Measurements from ENCODE around the gene CELF5. TPM values are rescaled to one million over a fixed set of nuclear protein-coding genes. Genes with fewer than 3 reads are reported as not detected.

CELF5 gene
- total RNA-seq, 1 experiment from 2014 or later: 0.48 TPM

DNA sequence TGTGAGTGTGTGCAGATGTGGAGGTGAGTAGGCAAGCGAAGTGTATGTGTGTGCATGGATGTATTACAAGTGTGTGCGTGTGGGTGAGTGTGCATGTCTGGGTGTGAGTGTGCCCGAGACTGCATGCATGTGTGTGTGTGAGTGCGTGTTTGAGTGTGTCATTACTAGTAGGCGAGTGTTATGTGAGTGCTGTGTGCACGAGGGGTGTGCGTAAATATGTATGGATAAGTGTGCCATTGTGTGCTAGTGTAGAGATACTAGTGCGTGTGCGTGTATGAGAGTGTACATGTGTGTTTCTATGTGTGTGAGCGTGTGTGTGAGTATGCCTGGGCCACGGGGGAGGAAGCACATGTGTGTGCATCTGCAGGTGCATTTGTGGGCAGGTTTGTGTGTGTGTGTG lies 53.8 kb downstream of the CELF5 start:
- ChIA-PET CTCF (no interaction called here), POLR2A (ENCODE audit: unreplicated experiment) (no interaction called here)
- intact Hi-C loops (cut with micrococcal nuclease; ENCODE audit: unreplicated experiment): no loop called here
- DNase-seq: no peak
- Histone ChIP-seq H3K79me2 (ENCODE audit: low read depth) (no peaks in the 10 kb centered on the region), H3K4me3 (no peak overlapping the region), H3K27me3 (ENCODE audit: insufficient read depth, low read depth) (peaks cover 16% of the 10 kb centered on the region), H3K27ac (no peak overlapping the region), H3K9me3 (ENCODE audit: insufficient read depth, low read depth) (no peaks in the 10 kb centered on the region), H3K9me2 (ENCODE audit: insufficient read depth) (no peaks in the 10 kb centered on the region), H2AFZ (no peak overlapping the region), H3K4me2 (no peak overlapping the region), H4K20me1 (ENCODE audit: insufficient read depth) (no peaks in the 10 kb centered on the region), H3K36me3 (ENCODE audit: low read depth) (no peaks in the 10 kb centered on the region), H3F3A (ENCODE audit: insufficient read depth, low read depth) (0 out of 2 replicates have a peak, but pooled peaks cover 2% of the 10 kb centered on the region), H3K4me1 (replicated peaks; ENCODE audit: insufficient read depth) (no peaks in the 10 kb centered on the region)
- no TSS peak for BruUV-seq (replicated peaks)
- TF ChIP-seq EZH2 (IDR thresholded peaks at IDR 0.05; ENCODE audit: low read depth): no peak
- TF ChIP-seq, protein P1, sequence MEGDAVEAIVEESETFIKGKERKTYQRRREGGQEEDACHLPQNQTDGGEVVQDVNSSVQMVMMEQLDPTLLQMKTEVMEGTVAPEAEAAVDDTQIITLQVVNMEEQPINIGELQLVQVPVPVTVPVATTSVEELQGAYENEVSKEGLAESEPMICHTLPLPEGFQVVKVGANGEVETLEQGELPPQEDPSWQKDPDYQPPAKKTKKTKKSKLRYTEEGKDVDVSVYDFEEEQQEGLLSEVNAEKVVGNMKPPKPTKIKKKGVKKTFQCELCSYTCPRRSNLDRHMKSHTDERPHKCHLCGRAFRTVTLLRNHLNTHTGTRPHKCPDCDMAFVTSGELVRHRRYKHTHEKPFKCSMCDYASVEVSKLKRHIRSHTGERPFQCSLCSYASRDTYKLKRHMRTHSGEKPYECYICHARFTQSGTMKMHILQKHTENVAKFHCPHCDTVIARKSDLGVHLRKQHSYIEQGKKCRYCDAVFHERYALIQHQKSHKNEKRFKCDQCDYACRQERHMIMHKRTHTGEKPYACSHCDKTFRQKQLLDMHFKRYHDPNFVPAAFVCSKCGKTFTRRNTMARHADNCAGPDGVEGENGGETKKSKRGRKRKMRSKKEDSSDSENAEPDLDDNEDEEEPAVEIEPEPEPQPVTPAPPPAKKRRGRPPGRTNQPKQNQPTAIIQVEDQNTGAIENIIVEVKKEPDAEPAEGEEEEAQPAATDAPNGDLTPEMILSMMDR (conservative IDR thresholded peaks at IDR 0.05): no peak

DNA sequence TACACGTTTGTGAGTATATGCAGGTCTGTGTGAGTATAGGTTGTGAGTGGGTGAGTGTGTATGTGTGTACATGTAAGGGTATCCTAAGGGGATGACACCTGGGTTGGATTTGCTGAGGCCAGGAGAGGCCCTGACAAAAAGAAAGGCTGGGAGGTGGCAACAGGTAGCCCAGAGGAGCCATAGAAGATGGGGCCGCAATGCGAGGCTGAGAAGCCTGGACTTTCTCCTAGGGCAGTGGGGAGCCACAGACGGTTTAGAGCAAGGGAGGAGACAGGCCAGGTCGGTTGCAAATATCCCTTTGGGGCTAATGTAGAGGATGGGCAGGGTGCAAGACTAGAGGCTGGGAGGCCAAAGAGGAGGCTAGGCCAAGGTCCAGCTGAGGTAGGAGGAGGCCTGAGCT lies 54.3 kb downstream of the CELF5 start:
- H3K4me3 ChIP-seq: no peak overlapping the region
- no peaks in the 10 kb centered on the region for H3K4me1 ChIP-seq (replicated peaks; ENCODE audit: insufficient read depth)
- ChIA-PET CTCF (no interaction called here), POLR2A (ENCODE audit: unreplicated experiment) (no interaction called here)
- no peaks in the 10 kb centered on the region for H3K36me3 ChIP-seq (ENCODE audit: low read depth)
- intact Hi-C loops (cut with micrococcal nuclease; ENCODE audit: unreplicated experiment): no loop called here
- no TSS peak for BruUV-seq (replicated peaks)
- TF ChIP-seq, protein P1 (conservative IDR thresholded peaks at IDR 0.05): no peak
- TF ChIP-seq EZH2 (IDR thresholded peaks at IDR 0.05; ENCODE audit: low read depth): no peak
- peaks cover 16% of the 10 kb centered on the region for H3K27me3 ChIP-seq (ENCODE audit: insufficient read depth, low read depth)
- no peaks in the 10 kb centered on the region for H3K9me2 ChIP-seq (ENCODE audit: insufficient read depth)
- no peaks in the 10 kb centered on the region for H3K79me2 ChIP-seq (ENCODE audit: low read depth)
- H2AFZ ChIP-seq: no peak overlapping the region
- 0 out of 2 replicates have a peak, but pooled peaks cover 2% of the 10 kb centered on the region for H3F3A ChIP-seq (ENCODE audit: insufficient read depth, low read depth)
- no peaks in the 10 kb centered on the region for H4K20me1 ChIP-seq (ENCODE audit: insufficient read depth)
- no peaks in the 10 kb centered on the region for H3K9me3 ChIP-seq (ENCODE audit: insufficient read depth, low read depth)
- no peak for DNase-seq
- no peak overlapping the region for H3K4me2 ChIP-seq
- no peak overlapping the region for H3K27ac ChIP-seq

DNA sequence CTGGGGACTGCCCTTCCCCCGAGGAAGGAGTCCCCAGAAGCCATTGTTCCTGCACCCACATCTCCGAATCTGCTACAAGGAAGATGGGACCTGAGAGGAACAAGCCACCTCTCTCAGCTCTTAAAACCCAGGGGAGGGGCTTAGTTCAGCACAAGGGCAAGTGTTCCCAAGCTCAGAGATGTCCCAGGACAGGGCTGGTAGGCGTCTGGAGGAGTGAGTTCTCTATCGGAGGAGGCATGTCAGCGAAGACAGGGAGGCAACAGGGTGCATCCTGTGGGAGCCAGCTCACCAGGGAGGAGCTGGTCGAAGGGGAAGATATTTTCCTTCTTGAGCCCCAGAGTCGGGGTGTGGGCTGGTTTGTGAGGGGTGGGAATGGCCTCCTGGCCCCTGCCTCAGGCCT lies 54.8 kb downstream of the CELF5 start:
- Histone ChIP-seq H3F3A (ENCODE audit: insufficient read depth, low read depth) (0 out of 2 replicates have a peak, but pooled peaks cover 2% of the 10 kb centered on the region), H3K36me3 (ENCODE audit: low read depth) (no peaks in the 10 kb centered on the region), H2AFZ (no peak overlapping the region), H3K4me2 (no peak overlapping the region), H3K9me3 (ENCODE audit: insufficient read depth, low read depth) (no peaks in the 10 kb centered on the region), H3K9me2 (ENCODE audit: insufficient read depth) (no peaks in the 10 kb centered on the region), H3K27me3 (ENCODE audit: insufficient read depth, low read depth) (peaks cover 16% of the 10 kb centered on the region), H3K79me2 (ENCODE audit: low read depth) (no peaks in the 10 kb centered on the region), H3K4me1 (replicated peaks; ENCODE audit: insufficient read depth) (no peaks in the 10 kb centered on the region), H3K27ac (no peak overlapping the region), H4K20me1 (ENCODE audit: insufficient read depth) (no peaks in the 10 kb centered on the region), H3K4me3 (no peak overlapping the region)
- no peak for DNase-seq
- intact Hi-C loops (cut with micrococcal nuclease; ENCODE audit: unreplicated experiment): no loop called here
- TF ChIP-seq EZH2 (IDR thresholded peaks at IDR 0.05; ENCODE audit: low read depth): no peak
- TF ChIP-seq, protein P1 (conservative IDR thresholded peaks at IDR 0.05): no peak
- no TSS peak for BruUV-seq (replicated peaks)
- ChIA-PET CTCF (no interaction called here), POLR2A (ENCODE audit: unreplicated experiment) (no interaction called here)

Measured in PC-9 (cell line).